ENCODE results near the gene SLC25A21. TPM values are rescaled to one million over a fixed set of nuclear protein-coding genes. Genes with fewer than 3 reads are reported as not detected.

The SLC25A21 gene
- total RNA-seq, 1 experiment from 2014 or later, result 7.1 TPM

GRCh38 chr14:37047996-37048395, 124.4 kb downstream of the SLC25A21 start:
- no peak for DNase-seq
- no peaks in the 10 kb centered on the region for H3K27me3 ChIP-seq (ENCODE audit: insufficient read depth, low read length)
- no peak overlapping the region for H3K4me3 Mint-ChIP-seq
- no peaks in the 10 kb centered on the region for H3K36me3 Mint-ChIP-seq (ENCODE audit: insufficient read depth in 1 of 3, low read depth in 3 of 3)
- no peak overlapping the region for H2BK20ac ChIP-seq (ENCODE audit: low read depth, low read length, poor library complexity, severe bottlenecking)
- H3K23me2 ChIP-seq (ENCODE audit: insufficient read length, low read depth, low read length, poor library complexity, severe bottlenecking), result no peaks in the 10 kb centered on the region
- no peak overlapping the region for H3K14ac ChIP-seq (ENCODE audit: insufficient read depth, low read length)
- TF ChIP-seq CTCF (conservative IDR thresholded peaks at IDR 0.05), result no peak
- no peaks in the 10 kb centered on the region for H3K27me3 Mint-ChIP-seq (ENCODE audit: low read depth)
- no CpG with 5 or more reads among the region's 4 CpGs for WGBS (ENCODE audit: extremely low coverage, insufficient read length, low lambda C conversion rate)
- H3K18ac ChIP-seq (ENCODE audit: insufficient read length, low read depth, low read length), result no peak overlapping the region
- no peak overlapping the region for H3K56ac ChIP-seq (ENCODE audit: insufficient read length, low read depth, low read length)
- H2AK5ac ChIP-seq (ENCODE audit: insufficient read length, low read length), result no peak overlapping the region
- H4K8ac ChIP-seq (replicated peaks; ENCODE audit: insufficient read length, low read depth, low read length), result no peak overlapping the region
- peaks cover 9% of the 10 kb centered on the region in 2 experiments for H3K4me1 Mint-ChIP-seq
- no peaks in the 10 kb centered on the region for H3K4me1 ChIP-seq (ENCODE audit: insufficient read depth, low read length)
- no peaks in the 10 kb centered on the region for H3K79me2 ChIP-seq (ENCODE audit: insufficient read depth, low read length)
- no peak overlapping the region for H4K91ac ChIP-seq (ENCODE audit: insufficient read length, low read depth, low read length)
- no peak overlapping the region for H4K5ac ChIP-seq (ENCODE audit: insufficient read length, low read depth, low read length)
- no peak overlapping the region for H2BK15ac ChIP-seq (ENCODE audit: low read depth, low read length)
- no peak overlapping the region for H3T11ph ChIP-seq (ENCODE audit: low read length)
- no peak overlapping the region for H3K23ac ChIP-seq (ENCODE audit: insufficient read length, low read depth, low read length)
- no peaks in the 10 kb centered on the region for H3K79me1 ChIP-seq (ENCODE audit: insufficient read depth, low read depth, low read length, poor library complexity, severe bottlenecking)
- no peaks in the 10 kb centered on the region for H4K20me1 ChIP-seq (ENCODE audit: control insufficient read depth, insufficient read depth, insufficient read length)
- no peaks in the 10 kb centered on the region for H3K9me3 ChIP-seq (ENCODE audit: control insufficient read depth, low read depth, low read length)
- no peak overlapping the region for H3K9ac ChIP-seq (ENCODE audit: extremely low read depth, insufficient read length, low read length)
- H3K9me3 Mint-ChIP-seq, result no peaks in the 10 kb centered on the region
- no peak overlapping the region for H3K27ac Mint-ChIP-seq
- H2AFZ ChIP-seq (ENCODE audit: low read length), result no peak overlapping the region
- H2BK5ac ChIP-seq (ENCODE audit: insufficient read length, low read length), result no peak overlapping the region
- H3K4ac ChIP-seq (ENCODE audit: low read depth, low read length), result no peak overlapping the region
- H2BK12ac ChIP-seq (ENCODE audit: insufficient read length, low read depth, low read length), result no peak overlapping the region
- H2BK120ac ChIP-seq (ENCODE audit: low read depth, low read length, poor library complexity, severe bottlenecking), result no peak overlapping the region
- no peak overlapping the region for H3K4me2 ChIP-seq (ENCODE audit: insufficient read depth, insufficient read length, low read length)
- no peak overlapping the region for H3K27ac ChIP-seq (ENCODE audit: insufficient read length, low read depth, low read length)

All from H9 (cell line).